Measurements from ENCODE around the gene DLEC1. TPM values are rescaled to one million over a fixed set of nuclear protein-coding genes. Genes with fewer than 3 reads are reported as not detected.

The DLEC1 gene
- total and polyA plus RNA-seq, 2 experiments from 2014 or later: 0.31 to 0.66 TPM

- DNase-seq (ENCODE audit: low spot score) (no peak), ATAC-seq (no peak)
- H3K27me3 Mint-ChIP-seq (ENCODE audit: insufficient read depth, low read depth, poor library complexity): peaks cover 13% of the 10 kb centered on the region
- H3K27me3 ChIP-seq (ENCODE audit: insufficient read depth): no peaks in the 10 kb centered on the region
- H3K27ac Mint-ChIP-seq: no peak overlapping the region
- H3K36me3 ChIP-seq (ENCODE audit: insufficient read depth): peaks cover 9% of the 10 kb centered on the region
- no peaks in the 10 kb centered on the region for H3K4me1 Mint-ChIP-seq
- H3K4me3 Mint-ChIP-seq: no peak overlapping the region
- no peaks in the 10 kb centered on the region for H3K4me1 ChIP-seq (ENCODE audit: insufficient read depth)
- no peak overlapping the region for H3K27ac ChIP-seq (ENCODE audit: low read depth)
- H3K4me3 ChIP-seq: no peak overlapping the region
- no peaks in the 10 kb centered on the region for H3K79me2 ChIP-seq (replicated peaks; ENCODE audit: insufficient read depth)
- peaks cover 39% of the 10 kb centered on the region for H3K36me3 Mint-ChIP-seq (ENCODE audit: low read depth)
- no peaks in the 10 kb centered on the region for H3F3A ChIP-seq (replicated peaks; ENCODE audit: low read depth)
- TF ChIP-seq CREB1 (CRISPR knock-in tag; IDR thresholded peaks at IDR 0.05; ENCODE audit: low read depth): no peak
- TF ChIP-seq, protein P1, sequence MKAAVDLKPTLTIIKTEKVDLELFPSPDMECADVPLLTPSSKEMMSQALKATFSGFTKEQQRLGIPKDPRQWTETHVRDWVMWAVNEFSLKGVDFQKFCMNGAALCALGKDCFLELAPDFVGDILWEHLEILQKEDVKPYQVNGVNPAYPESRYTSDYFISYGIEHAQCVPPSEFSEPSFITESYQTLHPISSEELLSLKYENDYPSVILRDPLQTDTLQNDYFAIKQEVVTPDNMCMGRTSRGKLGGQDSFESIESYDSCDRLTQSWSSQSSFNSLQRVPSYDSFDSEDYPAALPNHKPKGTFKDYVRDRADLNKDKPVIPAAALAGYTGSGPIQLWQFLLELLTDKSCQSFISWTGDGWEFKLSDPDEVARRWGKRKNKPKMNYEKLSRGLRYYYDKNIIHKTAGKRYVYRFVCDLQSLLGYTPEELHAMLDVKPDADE (IDR thresholded peaks at IDR 0.05): no peak
- TF ChIP-seq ZNF462 (CRISPR knock-in tag; IDR thresholded peaks at IDR 0.05): no peak
- no peak for TF ChIP-seq STAT1 (IDR thresholded peaks at IDR 0.05; ENCODE audit: unreplicated experiment)
- no peak for TF ChIP-seq NANOG (IDR thresholded peaks at IDR 0.05; ENCODE audit: borderline replicate concordance)
- no peak for TF ChIP-seq ZNF331 (CRISPR knock-in tag; IDR thresholded peaks at IDR 0.05; ENCODE audit: low read depth)
- no peak for TF ChIP-seq REST (IDR thresholded peaks at IDR 0.05; ENCODE audit: unreplicated experiment)
- TF ChIP-seq CTCF (conservative IDR thresholded peaks at IDR 0.05; ENCODE audit: low read depth in 2 of 2): no peak
- no peak for TF ChIP-seq EZH2phosphoT487 (IDR thresholded peaks at IDR 0.05; ENCODE audit: unreplicated experiment)
- no peak for TF ChIP-seq EZH2 (IDR thresholded peaks at IDR 0.05; ENCODE audit: low read depth, unreplicated experiment)
- no peaks in the 10 kb centered on the region for H3K9me2 ChIP-seq (ENCODE audit: insufficient read depth)
- H4K20me1 ChIP-seq (replicated peaks; ENCODE audit: insufficient read depth): no peaks in the 10 kb centered on the region; the same call in 1 of the 2 replicates
- no peak overlapping the region for H3K4me2 ChIP-seq
- H3K9me3 Mint-ChIP-seq: no peaks in the 10 kb centered on the region; the same call in 2 of the 3 replicates
- no peak overlapping the region for H2AFZ ChIP-seq
Measured at GRCh38 chr3:38120693-38121450, 81.9 kb downstream of the DLEC1 start.

All from GM23338 (cell line).